Measurements from ENCODE around the gene RBM45. TPM values are rescaled to one million over a fixed set of nuclear protein-coding genes. Genes with fewer than 3 reads are reported as not detected.

The RBM45 gene
- total RNA-seq, 4 donors from 2014 or later = 1.6 to 13.2 (median 8.4) TPM

DNA sequence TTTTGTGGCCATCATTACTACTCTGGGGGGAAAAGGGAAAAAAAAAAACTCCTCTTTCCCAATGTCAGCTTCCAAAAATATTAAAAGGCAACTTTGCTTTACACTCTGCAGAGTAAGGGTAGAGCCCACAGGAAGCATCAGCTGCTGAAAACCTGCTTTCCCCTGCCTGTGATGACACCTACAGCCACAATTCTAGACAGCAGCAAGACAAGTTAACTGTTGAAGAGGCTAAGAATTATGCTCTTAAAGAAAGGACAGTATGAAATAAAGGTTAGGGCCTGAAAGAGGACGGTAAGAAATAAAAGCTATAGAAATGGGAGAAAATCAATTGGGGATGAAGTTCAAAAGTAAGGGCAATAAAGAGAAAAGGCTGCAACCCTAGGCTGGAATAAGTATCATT, 42.7 kb upstream of the RBM45 start:
- H3K4me1 ChIP-seq = peaks cover 0 to 14% (median 3%) of the 10 kb centered on the region in 3 donors
- TF ChIP-seq POLR2A (IDR thresholded peaks at IDR 0.05) = no peak
- TF ChIP-seq, protein P1, sequence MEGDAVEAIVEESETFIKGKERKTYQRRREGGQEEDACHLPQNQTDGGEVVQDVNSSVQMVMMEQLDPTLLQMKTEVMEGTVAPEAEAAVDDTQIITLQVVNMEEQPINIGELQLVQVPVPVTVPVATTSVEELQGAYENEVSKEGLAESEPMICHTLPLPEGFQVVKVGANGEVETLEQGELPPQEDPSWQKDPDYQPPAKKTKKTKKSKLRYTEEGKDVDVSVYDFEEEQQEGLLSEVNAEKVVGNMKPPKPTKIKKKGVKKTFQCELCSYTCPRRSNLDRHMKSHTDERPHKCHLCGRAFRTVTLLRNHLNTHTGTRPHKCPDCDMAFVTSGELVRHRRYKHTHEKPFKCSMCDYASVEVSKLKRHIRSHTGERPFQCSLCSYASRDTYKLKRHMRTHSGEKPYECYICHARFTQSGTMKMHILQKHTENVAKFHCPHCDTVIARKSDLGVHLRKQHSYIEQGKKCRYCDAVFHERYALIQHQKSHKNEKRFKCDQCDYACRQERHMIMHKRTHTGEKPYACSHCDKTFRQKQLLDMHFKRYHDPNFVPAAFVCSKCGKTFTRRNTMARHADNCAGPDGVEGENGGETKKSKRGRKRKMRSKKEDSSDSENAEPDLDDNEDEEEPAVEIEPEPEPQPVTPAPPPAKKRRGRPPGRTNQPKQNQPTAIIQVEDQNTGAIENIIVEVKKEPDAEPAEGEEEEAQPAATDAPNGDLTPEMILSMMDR (IDR thresholded peaks at IDR 0.05) = no peak
- H3K9me3 ChIP-seq = no peaks in the 10 kb centered on the region
- 46 to 80% methylated on average over 1 of the region's 1 CpG for WGBS, 2 donors
- intact Hi-C loops (cut with DNase I) = no loop called here
- no peak overlapping the region for H3K4me3 ChIP-seq
- H3K27ac ChIP-seq = no peak overlapping the region
- H3K36me3 ChIP-seq = no peaks in the 10 kb centered on the region
- no peak for DNase-seq
- peaks cover 0 to 36% (median 0%) of the 10 kb centered on the region in 4 donors for H3K27me3 ChIP-seq

DNA sequence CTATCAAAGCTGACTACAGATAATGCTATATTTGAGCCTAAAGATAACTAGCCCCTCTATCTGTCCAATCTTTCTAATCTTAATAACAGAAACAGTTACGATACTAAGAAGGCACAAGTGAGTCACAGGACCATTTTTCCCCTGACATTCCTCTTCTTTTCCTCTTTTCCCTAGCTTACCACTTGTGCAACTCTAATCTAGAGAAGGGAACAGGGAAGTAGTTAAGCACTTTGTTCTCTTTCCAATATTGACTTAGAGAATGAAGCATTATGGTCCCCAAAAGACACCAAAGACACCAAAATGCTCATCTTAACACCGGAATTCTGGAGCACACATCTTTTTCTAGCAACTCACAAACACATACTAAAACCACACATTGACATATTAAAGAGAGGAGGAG, 41.4 kb upstream of the RBM45 start:
- Histone ChIP-seq H3K4me3 (no peak overlapping the region), H3K27me3 (peaks cover 0 to 44% (median 0%) of the 10 kb centered on the region in 4 donors), H3K4me1 (peaks cover 0 to 14% (median 3%) of the 10 kb centered on the region in 3 donors), H3K27ac (no peak overlapping the region), H3K36me3 (no peaks in the 10 kb centered on the region), H3K9me3 (no peaks in the 10 kb centered on the region)
- intact Hi-C loops (cut with DNase I) = no loop called here
- TF ChIP-seq POLR2A (IDR thresholded peaks at IDR 0.05) = no peak
- TF ChIP-seq, protein P1 (IDR thresholded peaks at IDR 0.05) = no peak
- WGBS, 2 donors = 44 to 59% methylated on average over 2 of the region's 2 CpGs
- DNase-seq = no peak

DNA sequence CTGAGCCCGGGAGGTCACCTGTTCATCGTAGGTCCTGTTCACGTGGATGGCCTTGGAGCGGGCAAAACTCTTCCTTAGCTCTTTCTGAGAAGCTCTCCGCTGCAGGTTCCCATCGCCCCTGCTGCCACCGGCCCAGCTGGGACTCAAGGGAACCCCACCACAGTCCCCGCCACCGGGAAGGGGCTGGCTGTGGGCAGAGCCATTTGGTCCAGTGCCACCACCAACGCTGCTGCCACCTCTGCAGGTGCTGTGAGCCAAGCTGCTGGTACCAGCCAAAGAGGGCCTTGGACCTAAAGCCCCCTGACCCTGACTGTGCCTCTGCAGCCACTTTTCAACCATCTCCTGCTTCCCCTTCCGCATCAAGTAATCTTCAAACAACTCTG, 40.2 kb upstream of the RBM45 start:
- no peaks in the 10 kb centered on the region for H3K36me3 ChIP-seq
- TF ChIP-seq, protein P1 (IDR thresholded peaks at IDR 0.05) = no peak
- TF ChIP-seq POLR2A (IDR thresholded peaks at IDR 0.05) = no peak
- H3K4me1 ChIP-seq = peaks cover 0 to 14% (median 3%) of the 10 kb centered on the region in 3 donors
- peak overlapping the region in 2 of 4 donors; percentile 44 to 63 for H3K4me3 ChIP-seq
- peaks cover 0 to 44% (median 0%) of the 10 kb centered on the region in 4 donors for H3K27me3 ChIP-seq
- no peak overlapping the region for H3K27ac ChIP-seq
- no peak for DNase-seq
- H3K9me3 ChIP-seq = no peaks in the 10 kb centered on the region
- intact Hi-C loops (cut with DNase I) = no loop called here
- WGBS, 2 donors = 76 to 88% methylated on average over 4 to 5 of the region's 11 CpGs

DNA sequence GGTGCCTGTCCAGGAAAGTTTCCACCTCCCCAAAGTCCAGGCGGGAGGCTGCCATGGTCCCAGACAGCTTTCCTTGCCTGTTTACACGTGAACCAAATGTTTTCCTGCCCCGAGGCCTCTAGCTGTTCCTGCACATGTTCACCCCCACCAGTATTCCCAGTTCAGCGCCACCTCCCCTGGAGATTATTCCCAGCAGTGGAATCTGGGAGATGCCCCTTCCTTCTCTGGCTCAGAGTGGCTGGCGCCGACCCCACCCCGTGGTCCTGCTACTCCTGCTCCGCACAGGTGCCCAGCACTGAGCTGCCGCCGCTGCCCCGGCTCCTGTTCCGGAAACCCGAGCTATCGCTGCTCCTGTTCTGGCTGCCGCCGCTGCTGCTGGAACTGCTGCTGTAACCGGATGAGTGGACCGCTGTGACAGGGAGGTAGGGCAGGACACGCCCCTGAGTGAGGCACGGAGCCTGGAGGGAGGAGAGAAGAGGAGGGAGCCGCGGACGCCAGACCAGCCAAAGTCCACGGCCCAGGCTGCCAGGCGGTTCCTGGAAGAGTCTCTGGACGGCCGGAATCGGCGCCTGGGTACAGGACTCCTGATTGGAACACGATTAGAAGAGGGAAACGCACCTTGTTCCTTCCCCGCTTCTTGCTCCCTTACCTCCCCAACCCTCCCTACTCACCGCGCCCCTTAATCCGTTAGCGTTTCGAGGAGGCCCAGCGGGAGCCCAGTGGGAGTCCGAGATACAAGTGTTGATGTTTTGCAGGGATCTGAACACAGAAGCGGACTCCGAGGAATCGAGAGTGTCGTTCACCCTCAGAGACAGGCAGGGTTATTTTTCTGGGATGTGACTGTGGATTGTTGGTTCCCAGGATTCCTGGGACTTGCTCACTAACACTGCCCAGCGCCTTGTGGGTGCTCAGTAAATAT, 39.6 kb upstream of the RBM45 start, which contains the start of gene PDE11A:
PDE11A (minus strand) TSS at position 395 of the 919 bp plus-strand sequence; CDS start at position 55, 340 bp downstream.
- no peak for DNase-seq
- Histone ChIP-seq H3K27ac (no peak within 1 kb of the TSS), H3K9me3 (no peaks in the 10 kb centered on the region), H3K36me3 (no peaks in the 10 kb centered on the region), H3K4me1 (peaks cover 0 to 14% (median 3%) of the 10 kb centered on the region in 3 donors), H3K4me3 (peak within 1 kb of the TSS; percentile 19 to 63 (median 40)), H3K27me3 (peaks cover 0 to 44% (median 0%) of the 10 kb centered on the region in 4 donors)
- 2 to 4% methylated on average over 14 to 30 of the region's 44 CpGs for WGBS, 2 donors
- no peak for TF ChIP-seq POLR2A (IDR thresholded peaks at IDR 0.05)
- intact Hi-C loops (cut with DNase I) = no loop called here

DNA sequence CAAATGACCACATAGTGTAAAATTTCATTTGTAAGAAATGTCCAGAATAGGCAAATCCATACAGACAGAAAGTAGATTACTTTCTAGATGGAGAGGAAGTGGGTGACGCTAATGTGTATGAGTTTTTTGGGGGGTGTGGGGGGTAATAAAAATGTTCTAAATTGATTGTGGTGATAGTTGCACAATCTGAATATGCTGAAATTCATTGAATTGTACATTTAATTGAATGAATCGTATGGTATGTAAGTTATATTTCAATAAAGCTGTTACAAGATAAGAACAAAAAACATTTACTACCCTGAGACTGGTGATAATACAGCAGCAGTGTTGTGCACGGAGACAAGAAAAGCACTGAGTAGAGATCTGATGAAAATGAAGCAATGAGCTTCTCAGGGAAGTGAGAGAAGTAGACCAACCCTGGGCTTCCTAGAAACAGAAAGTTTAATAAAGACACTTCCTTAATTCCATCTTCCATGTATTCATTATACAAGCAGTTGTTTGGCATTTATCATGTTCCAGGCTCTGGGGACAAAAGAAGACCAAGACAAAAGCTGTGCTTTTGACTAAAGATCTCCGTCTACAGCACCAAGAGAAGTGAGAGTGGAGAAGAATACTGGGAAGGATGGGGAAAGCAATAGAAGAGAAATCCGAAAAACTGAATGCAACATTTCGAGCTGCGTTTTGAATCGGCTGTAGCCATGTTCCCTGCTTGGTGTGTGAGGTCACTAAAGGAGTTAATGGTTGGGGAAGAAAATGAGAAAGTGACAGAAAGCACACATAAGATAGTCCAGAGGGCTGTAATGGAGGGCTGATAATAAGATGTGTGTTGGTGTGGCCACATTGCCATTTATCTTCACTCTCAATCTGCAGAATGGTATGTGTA, 37.9 kb upstream of the RBM45 start:
- no peak for DNase-seq
- Histone ChIP-seq H3K36me3 (no peaks in the 10 kb centered on the region), H3K9me3 (no peaks in the 10 kb centered on the region), H3K27me3 (peaks cover 0 to 44% (median 0%) of the 10 kb centered on the region in 4 donors), H3K4me3 (no peak overlapping the region), H3K4me1 (peaks cover 0 to 14% (median 3%) of the 10 kb centered on the region in 3 donors), H3K27ac (no peak overlapping the region)
- no peak for TF ChIP-seq POLR2A (IDR thresholded peaks at IDR 0.05)
- intact Hi-C loops (cut with DNase I) = no loop called here
- 82% methylated on average over 8 of the region's 8 CpGs for WGBS, 2 donors

Data from esophagus squamous epithelium (tissue), 5 donors.